ENCODE results near the gene RAP2A.

DNA sequence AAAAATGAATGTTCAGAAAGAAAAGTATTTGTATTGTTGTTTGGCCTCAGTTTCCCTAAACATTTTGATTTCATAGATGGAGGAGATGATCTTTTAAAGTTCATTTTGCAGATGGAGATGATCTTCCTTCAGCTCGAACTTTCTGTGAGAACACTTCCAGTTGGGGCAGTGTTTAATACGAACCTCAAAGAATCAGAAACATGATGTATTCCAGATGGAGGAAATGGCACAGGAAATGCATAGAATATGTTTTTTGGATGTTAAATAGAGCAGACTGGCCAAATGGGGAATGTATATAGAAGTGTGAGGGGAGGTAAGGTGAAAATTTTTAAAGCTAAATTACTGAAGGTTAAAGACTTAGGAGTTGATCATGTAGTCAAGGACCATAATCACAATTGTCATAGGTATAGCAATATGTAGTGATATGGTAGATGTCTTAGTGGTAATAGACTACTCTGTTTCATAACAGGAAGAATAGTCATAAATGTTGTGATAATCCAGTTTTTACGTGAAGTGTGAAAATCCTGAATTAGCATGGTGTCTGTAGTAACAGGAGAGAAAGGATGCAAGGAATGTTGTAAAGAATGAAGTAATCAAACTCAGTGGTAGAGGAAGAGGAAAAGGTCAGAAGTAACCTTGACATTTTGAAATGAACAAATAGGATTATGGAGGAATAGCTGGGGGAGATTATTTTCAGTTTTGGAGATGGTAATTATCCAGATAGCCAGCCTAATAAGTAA is 5.1 kb downstream of the RAP2A start:
- TF ChIP-seq, protein P1, sequence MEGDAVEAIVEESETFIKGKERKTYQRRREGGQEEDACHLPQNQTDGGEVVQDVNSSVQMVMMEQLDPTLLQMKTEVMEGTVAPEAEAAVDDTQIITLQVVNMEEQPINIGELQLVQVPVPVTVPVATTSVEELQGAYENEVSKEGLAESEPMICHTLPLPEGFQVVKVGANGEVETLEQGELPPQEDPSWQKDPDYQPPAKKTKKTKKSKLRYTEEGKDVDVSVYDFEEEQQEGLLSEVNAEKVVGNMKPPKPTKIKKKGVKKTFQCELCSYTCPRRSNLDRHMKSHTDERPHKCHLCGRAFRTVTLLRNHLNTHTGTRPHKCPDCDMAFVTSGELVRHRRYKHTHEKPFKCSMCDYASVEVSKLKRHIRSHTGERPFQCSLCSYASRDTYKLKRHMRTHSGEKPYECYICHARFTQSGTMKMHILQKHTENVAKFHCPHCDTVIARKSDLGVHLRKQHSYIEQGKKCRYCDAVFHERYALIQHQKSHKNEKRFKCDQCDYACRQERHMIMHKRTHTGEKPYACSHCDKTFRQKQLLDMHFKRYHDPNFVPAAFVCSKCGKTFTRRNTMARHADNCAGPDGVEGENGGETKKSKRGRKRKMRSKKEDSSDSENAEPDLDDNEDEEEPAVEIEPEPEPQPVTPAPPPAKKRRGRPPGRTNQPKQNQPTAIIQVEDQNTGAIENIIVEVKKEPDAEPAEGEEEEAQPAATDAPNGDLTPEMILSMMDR (IDR thresholded peaks at IDR 0.05; ENCODE audit: borderline replicate concordance, extremely low read depth, low read length, poor library complexity, severe bottlenecking), result no peak
- TF ChIP-seq EZH2 (IDR thresholded peaks at IDR 0.05; ENCODE audit: borderline replicate concordance, low read depth, low read length, severe bottlenecking), result no peak

All from DND-41 (cell line).